Upper lobe of right lung (tissue), 1 donor: ENCODE data around the gene MRPL9. TPM values are rescaled to one million over a fixed set of nuclear protein-coding genes. Genes with fewer than 3 reads are reported as not detected.
"Not testable (repeated sequence)": the region's sequence is repeated elsewhere in the genome, so short reads cannot be mapped to it uniquely, and the experiment has no call there.

Source experiments
- ATAC-seq: fragments of 200-7000 bp; cut with Tn5 transposase; one replicate; pipeline ENCODE4 v1.9.1; 2020; ENCODE audit warnings: mild to moderate bottlenecking, moderate library complexity
- DNase-seq: peaks from one replicate; pipeline ENCODE4 v3.0.0-alpha.2; 2020
- H3K27ac ChIP-seq: fragments of 200-600 bp; one replicate; pipeline ENCODE4 v1.8.0; 2022
- H3K27me3 ChIP-seq: fragments of 200-600 bp; one replicate; pipeline ENCODE4 v1.8.0; 2022; ENCODE audit warnings: mild to moderate bottlenecking
- H3K36me3 ChIP-seq: fragments of 200-600 bp; one replicate; pipeline ENCODE4 v1.8.0; 2022
- H3K4me1 ChIP-seq: fragments of 200-600 bp; one replicate; pipeline ENCODE4 v1.8.0; 2022
- H3K4me3 ChIP-seq: fragments of 200-600 bp; one replicate; pipeline ENCODE4 v1.8.0; 2022; ENCODE audit warnings: mild to moderate bottlenecking
- H3K9me3 ChIP-seq: fragments of 200-600 bp; one replicate; pipeline ENCODE4 v1.8.0; 2022
- CTCF ChIP-seq: fragments of 200-600 bp; IDR thresholded peaks from one replicate; pipeline ENCODE4 v1.8.0; 2022; ENCODE audit warnings: antibody characterized with exemption
- intact Hi-C: fragments of 100-400 bp; cut with DNase I; formaldehyde crosslinking; loops from one replicate; pipeline ENCODE4 v1.11.0; 2022
- total RNA-seq: library from RNA; stranded (reverse); fragmentation: NEBNext Ultra II Directional; extraction: Animal tissue kit (Norgen Biotek cat#: 25700); gene quantifications from one replicate; pipeline ENCODE4 v1.2.1, GENCODE V29; 2021
- donor health status: DM: no; HTN: yes; CAD: no; lungs with severe emphysema.

MRPL9 gene
- total RNA-seq, 1 donor from 2014 or later = 54.6 TPM

GRCh38 chr1:151782741-151783140 lies 19.4 kb upstream of the MRPL9 start:
- DNase-seq = no peak
- Histone ChIP-seq H3K4me1 (no peaks in the 10 kb centered on the region), H3K36me3 (peaks cover 11% of the 10 kb centered on the region), H3K27ac (no peak overlapping the region), H3K9me3 (no peaks in the 10 kb centered on the region), H3K4me3 (no peak overlapping the region), H3K27me3 (no peaks in the 10 kb centered on the region)
- no peak for TF ChIP-seq CTCF
- intact Hi-C loops = no loop called here
- ATAC-seq = no peak

GRCh38 chr1:151782026-151782425 lies 18.7 kb upstream of the MRPL9 start:
- DNase-seq, ATAC-seq, H3K27me3 ChIP-seq, H3K9me3 ChIP-seq, H3K4me3 ChIP-seq, intact Hi-C loops, H3K27ac ChIP-seq, H3K4me1 ChIP-seq: not testable (repeated sequence)
- peaks cover 11% of the 10 kb centered on the region for H3K36me3 ChIP-seq

GRCh38 chr1:151780736-151781135 lies 17.4 kb upstream of the MRPL9 start:
- H3K27ac ChIP-seq, ATAC-seq, DNase-seq, H3K4me3 ChIP-seq, intact Hi-C loops, H3K9me3 ChIP-seq, H3K27me3 ChIP-seq, H3K4me1 ChIP-seq: not testable (repeated sequence)
- H3K36me3 ChIP-seq = peaks cover 24% of the 10 kb centered on the region

- no peak for DNase-seq
- ATAC-seq = no peak
Measured at GRCh38 chr1:151779852-151780251, 16.6 kb upstream of the MRPL9 start.

GRCh38 chr1:151777317-151777716 lies 14.0 kb upstream of the MRPL9 start:
- DNase-seq (no peak), ATAC-seq (no peak)
- TF ChIP-seq CTCF = no peak
- Histone ChIP-seq H3K27ac (no peak overlapping the region), H3K4me1 (no peaks in the 10 kb centered on the region), H3K4me3 (no peak overlapping the region), H3K27me3 (no peaks in the 10 kb centered on the region), H3K9me3 (no peaks in the 10 kb centered on the region), H3K36me3 (peaks cover 38% of the 10 kb centered on the region)
- intact Hi-C loops = no loop called here

More at GRCh38 chr1:151779852-151780251, 16.6 kb upstream of the MRPL9 start:
- Histone ChIP-seq H3K27me3 (no peaks in the 10 kb centered on the region), H3K4me3 (no peak overlapping the region), H3K27ac (no peak overlapping the region), H3K36me3 (peaks cover 29% of the 10 kb centered on the region), H3K4me1 (no peaks in the 10 kb centered on the region), H3K9me3 (no peaks in the 10 kb centered on the region)
- TF ChIP-seq CTCF = no peak
- intact Hi-C loops = no loop called here

- no peak for TF ChIP-seq CTCF
- Histone ChIP-seq H3K9me3 (no peaks in the 10 kb centered on the region), H3K27ac (no peak overlapping the region), H3K4me3 (no peak overlapping the region), H3K4me1 (no peaks in the 10 kb centered on the region), H3K36me3 (peaks cover 34% of the 10 kb centered on the region), H3K27me3 (no peaks in the 10 kb centered on the region)
- ATAC-seq (no peak), DNase-seq (no peak)
- intact Hi-C loops = no loop called here
Measured at GRCh38 chr1:151776665-151777062, 13.4 kb upstream of the MRPL9 start.
